Activated CD4-positive, alpha-beta T cell treated with anti-CD3 and anti-CD28 coated beads, Interleukin-2, amount 10 ng/mL, durations not matched to agents 7 days and 5 days (primary cell): Measurements from ENCODE around the gene C17orf100. TPM values are rescaled to one million over a fixed set of nuclear protein-coding genes. Genes with fewer than 3 reads are reported as not detected.
"Not testable (repeated sequence)": the region's sequence is repeated elsewhere in the genome, so short reads cannot be mapped to it uniquely, and the experiment has no call there.

Source experiments
- CTCF ChIA-PET: fragments of 350-600 bp; sonication (Branson Sonifier 250); formaldehyde crosslinking; loops from one replicate; lab custom pipeline; 2021; ENCODE audit warnings: antibody characterized with exemption; lab: Charles Lee
- POLR2A ChIA-PET: fragments of 350-600 bp; sonication (Branson Sonifier 250); formaldehyde crosslinking; loops from one replicate; lab custom pipeline; 2021; ENCODE audit warnings: antibody characterized with exemption; lab: Charles Lee
- DNase-seq: peaks from one replicate; pipeline ENCODE4 v3.0.0-alpha.2; 2020
- H3K27ac Mint-ChIP-seq: one replicate; pipeline ENCODE4 v1.8.0; 2021; ENCODE audit warnings: mild to moderate bottlenecking, moderate library complexity, mixed read lengths
- H3K27me3 Mint-ChIP-seq: one replicate; pipeline ENCODE4 v1.8.0; 2021; ENCODE audit warnings: mixed read lengths
- H3K36me3 Mint-ChIP-seq: one replicate; pipeline ENCODE4 v1.8.0; 2021; ENCODE audit warnings: low read depth, mixed read lengths
- H3K4me1 Mint-ChIP-seq: one replicate; pipeline ENCODE4 v1.8.0; 2021; ENCODE audit warnings: mixed read lengths
- H3K4me3 Mint-ChIP-seq: one replicate; pipeline ENCODE4 v1.8.0; 2021; ENCODE audit warnings: mild to moderate bottlenecking, moderate library complexity, mixed read lengths
- H3K9me3 Mint-ChIP-seq: one replicate; pipeline ENCODE4 v1.8.0; 2021; ENCODE audit warnings: mixed read lengths
- total RNA-seq, 2 experiments: library from RNA; stranded (reverse); gene quantifications; one replicate each; pipeline ENCODE4 v1.2.3, GENCODE V29; 2021

The C17orf100 gene
- total RNA-seq, 2 experiments from 2014 or later: 1.9 to 2.5 TPM

DNA sequence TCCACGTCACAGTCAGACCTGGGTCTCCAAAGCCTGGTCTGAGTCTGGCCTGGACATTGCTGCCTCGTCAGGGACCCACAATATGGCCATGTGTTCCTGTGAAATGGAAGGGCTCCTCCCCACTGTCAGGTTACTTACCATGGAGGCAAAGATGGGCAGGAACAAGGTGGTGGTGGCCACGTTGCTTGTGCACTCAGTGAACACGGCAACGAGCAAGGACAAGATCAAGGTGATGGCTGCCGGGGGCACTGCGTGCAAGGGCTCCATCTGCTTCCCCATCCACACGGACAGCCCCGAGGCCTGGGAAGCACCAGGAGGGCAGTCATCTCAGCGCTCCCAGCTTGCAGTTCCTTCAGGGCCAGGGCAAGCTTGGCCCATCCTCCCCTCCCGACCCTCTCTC lies 39.1 kb downstream of the C17orf100 start:
- POLR2A ChIA-PET: no interaction called here

DNA sequence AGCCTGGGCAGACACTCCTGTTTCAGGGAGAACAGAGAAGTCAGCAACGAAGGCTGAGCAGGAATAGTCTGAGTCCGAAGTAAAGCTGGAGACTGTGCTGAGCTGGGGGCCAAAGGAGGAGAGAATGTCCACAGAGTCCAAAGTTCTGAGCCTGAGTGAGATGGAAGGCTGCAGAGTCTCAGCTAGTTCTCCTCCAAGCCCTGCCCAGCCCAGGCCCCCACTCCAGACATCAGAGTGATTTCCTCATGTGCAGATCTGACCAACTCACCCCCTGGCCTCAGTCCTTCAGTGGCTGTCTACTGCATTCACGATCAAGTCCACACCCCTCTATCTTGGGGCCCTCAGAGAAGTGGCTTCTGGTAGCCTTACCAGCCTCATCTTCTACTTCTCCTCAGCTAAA lies 40.0 kb downstream of the C17orf100 start:
- DNase-seq: no peak
- Mint-ChIP-seq H3K27me3 (peaks cover 24% of the 10 kb centered on the region), H3K36me3 (no peaks in the 10 kb centered on the region), H3K4me1 (no peaks in the 10 kb centered on the region), H3K9me3 (no peaks in the 10 kb centered on the region), H3K4me3 (no peak overlapping the region), H3K27ac (no peak overlapping the region)
- POLR2A ChIA-PET: no interaction called here
- CTCF ChIA-PET: interaction anchor here (0.5 to 2.2 kb wide), 2 partner anchors 11 to 41 kb away, joined by 3 to 5 read pairs; no protein-coding TSS in a partner anchor

More for the DNA sequence above, 39.1 kb downstream of the C17orf100 start:
- peaks cover 24% of the 10 kb centered on the region for H3K27me3 Mint-ChIP-seq
- H3K4me3 Mint-ChIP-seq: no peak overlapping the region
- CTCF ChIA-PET: interaction anchor here (2.2 kb wide), 1 partner anchor 11 kb away, joined by 5 read pairs; no protein-coding TSS in a partner anchor
- no peak for DNase-seq
- no peak overlapping the region for H3K27ac Mint-ChIP-seq
- H3K36me3 Mint-ChIP-seq: no peaks in the 10 kb centered on the region
- no peaks in the 10 kb centered on the region for H3K4me1 Mint-ChIP-seq
- H3K9me3 Mint-ChIP-seq: no peaks in the 10 kb centered on the region

DNA sequence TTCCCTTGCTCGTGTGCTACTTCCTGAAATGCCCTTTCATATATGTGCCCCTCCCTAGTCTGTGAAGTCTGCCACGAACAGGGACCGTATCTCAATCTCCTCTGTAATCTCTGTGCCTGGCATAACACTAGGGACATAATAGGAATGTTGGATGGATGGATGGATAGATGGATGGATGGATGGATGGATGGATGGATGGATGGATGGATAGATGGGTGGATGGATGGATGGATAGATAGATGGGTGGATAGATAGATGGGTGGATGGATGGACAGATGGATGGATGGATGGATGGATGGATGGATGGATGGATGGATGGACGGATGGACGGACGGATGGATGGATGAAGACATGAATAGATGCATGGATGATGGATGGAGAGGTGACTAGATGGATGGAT lies 40.4 kb downstream of the C17orf100 start:
- H3K4me1 Mint-ChIP-seq, H3K9me3 Mint-ChIP-seq, H3K4me3 Mint-ChIP-seq, H3K27ac Mint-ChIP-seq, POLR2A ChIA-PET, DNase-seq, H3K36me3 Mint-ChIP-seq: not testable (repeated sequence)
- H3K27me3 Mint-ChIP-seq: peaks cover 23% of the 10 kb centered on the region
- CTCF ChIA-PET: interaction anchor here (2.2 kb wide), 1 partner anchor 10 kb away, joined by 5 read pairs; no protein-coding TSS in a partner anchor

DNA sequence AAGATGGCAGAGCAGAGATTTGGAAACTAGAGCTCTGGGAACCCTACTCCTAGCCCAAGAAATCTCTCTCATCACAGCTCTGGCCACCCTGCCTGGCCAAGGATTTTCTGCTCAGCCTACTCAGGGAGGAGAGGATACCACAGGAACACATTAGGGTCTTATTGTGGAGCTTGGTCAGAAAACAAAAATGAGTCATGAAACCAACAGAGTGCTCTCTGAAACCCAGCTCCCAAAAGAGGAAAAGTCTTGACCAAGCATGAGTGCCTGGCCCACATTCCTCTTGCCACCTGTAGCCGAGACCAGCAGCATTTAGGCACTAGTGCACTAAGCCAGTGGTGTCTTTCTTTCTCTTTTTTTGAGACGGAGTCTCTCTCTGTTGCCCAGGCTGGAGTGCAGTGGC lies 43.5 kb downstream of the C17orf100 start:
- H3K4me1 Mint-ChIP-seq: no peaks in the 10 kb centered on the region
- peaks cover 19% of the 10 kb centered on the region for H3K27me3 Mint-ChIP-seq
- no peaks in the 10 kb centered on the region for H3K36me3 Mint-ChIP-seq
- no peak overlapping the region for H3K27ac Mint-ChIP-seq
- ChIA-PET POLR2A (no interaction called here), CTCF (interaction anchor here (1.2 kb wide), 1 partner anchor 9 kb away, joined by 4 read pairs; no protein-coding TSS in a partner anchor)
- DNase-seq: no peak
- no peak overlapping the region for H3K4me3 Mint-ChIP-seq
- H3K9me3 Mint-ChIP-seq: no peaks in the 10 kb centered on the region

DNA sequence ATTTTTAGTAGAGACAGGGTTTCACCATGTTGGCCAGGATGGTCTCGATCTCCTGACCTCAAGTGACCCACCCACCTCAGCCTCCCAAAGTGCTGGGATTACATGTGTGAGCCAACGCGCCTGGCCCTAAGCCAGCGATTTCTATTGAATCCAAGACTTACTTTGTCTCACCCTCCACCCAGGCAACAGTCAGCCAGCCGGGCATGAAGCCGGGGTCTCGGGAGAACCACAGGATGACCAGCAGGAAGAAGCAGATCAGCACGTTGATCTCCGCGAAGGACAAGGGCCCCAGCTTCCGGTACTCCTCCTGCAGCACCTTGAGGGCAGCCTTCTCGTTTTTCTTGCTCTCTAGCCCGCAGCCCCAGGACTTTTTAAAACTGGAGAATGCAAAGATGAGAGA lies 44.0 kb downstream of the C17orf100 start:
- H3K27me3 Mint-ChIP-seq: peaks cover 19% of the 10 kb centered on the region
- CTCF ChIA-PET: interaction anchor here (1.2 kb wide), 1 partner anchor 9 kb away, joined by 4 read pairs; no protein-coding TSS in a partner anchor

DNA sequence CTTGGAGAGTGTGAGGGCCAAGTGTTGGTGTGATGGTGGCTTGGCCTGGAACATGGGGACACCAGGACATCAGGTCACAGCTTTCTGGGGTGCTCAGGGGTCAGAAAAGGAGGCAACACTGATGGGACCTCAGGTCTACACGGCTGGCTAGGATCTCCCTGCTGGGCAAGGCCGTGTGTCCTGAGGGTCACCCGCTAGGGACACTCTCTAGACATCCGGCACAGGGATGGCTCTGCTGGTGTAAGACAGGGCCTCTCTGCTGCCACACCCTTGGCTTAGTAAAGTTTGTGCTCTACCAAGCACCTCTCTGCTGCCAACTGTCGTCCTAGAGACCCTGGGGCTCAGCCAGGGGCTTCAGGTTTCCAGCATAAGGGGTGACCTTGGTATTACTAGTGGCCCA lies 45.3 kb downstream of the C17orf100 start:
- H3K9me3 Mint-ChIP-seq: no peaks in the 10 kb centered on the region
- no peak overlapping the region for H3K4me3 Mint-ChIP-seq
- CTCF ChIA-PET: interaction anchor here (1.6 kb wide), 1 partner anchor 15 kb away, joined by 3 read pairs; no protein-coding TSS in a partner anchor
- H3K27ac Mint-ChIP-seq: no peak overlapping the region
- H3K27me3 Mint-ChIP-seq: peaks cover 16% of the 10 kb centered on the region
- DNase-seq: no peak
- no peaks in the 10 kb centered on the region for H3K36me3 Mint-ChIP-seq
- no peaks in the 10 kb centered on the region for H3K4me1 Mint-ChIP-seq
- POLR2A ChIA-PET: no interaction called here

More for the DNA sequence above, 44.0 kb downstream of the C17orf100 start:
- no peak for DNase-seq
- H3K4me3 Mint-ChIP-seq: no peak overlapping the region
- no peaks in the 10 kb centered on the region for H3K4me1 Mint-ChIP-seq
- H3K36me3 Mint-ChIP-seq: no peaks in the 10 kb centered on the region
- no peaks in the 10 kb centered on the region for H3K9me3 Mint-ChIP-seq
- POLR2A ChIA-PET: no interaction called here
- H3K27ac Mint-ChIP-seq: no peak overlapping the region

DNA sequence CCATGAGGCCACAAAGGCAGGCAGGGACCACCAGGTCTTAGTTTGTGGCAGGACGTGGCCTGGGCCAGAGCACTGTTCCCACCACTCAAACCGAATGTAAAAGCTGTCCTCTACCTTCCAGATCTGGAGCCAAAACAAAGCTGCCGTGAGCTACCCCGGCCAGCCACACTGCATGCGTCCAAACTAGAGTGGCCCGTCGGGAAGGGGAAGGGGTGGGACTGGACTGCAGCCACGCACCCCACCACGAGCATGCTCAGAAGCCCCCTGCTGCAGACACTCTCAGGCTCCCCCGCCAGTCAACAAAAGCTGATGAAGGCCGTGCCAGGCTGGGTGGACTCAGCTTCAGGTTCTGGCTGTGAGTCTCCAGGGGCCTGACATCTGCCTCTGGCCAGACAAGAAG lies 46.4 kb downstream of the C17orf100 start:
- no peaks in the 10 kb centered on the region for H3K9me3 Mint-ChIP-seq
- no peak for DNase-seq
- no peak overlapping the region for H3K27ac Mint-ChIP-seq
- CTCF ChIA-PET: interaction anchor here (0.8 to 1.6 kb wide), 2 partner anchors 16 to 22 kb away, joined by 3 read pairs; no protein-coding TSS in a partner anchor
- no peak overlapping the region for H3K4me3 Mint-ChIP-seq
- no peaks in the 10 kb centered on the region for H3K36me3 Mint-ChIP-seq
- H3K4me1 Mint-ChIP-seq: no peaks in the 10 kb centered on the region
- POLR2A ChIA-PET: no interaction called here
- H3K27me3 Mint-ChIP-seq: peaks cover 8% of the 10 kb centered on the region

DNA sequence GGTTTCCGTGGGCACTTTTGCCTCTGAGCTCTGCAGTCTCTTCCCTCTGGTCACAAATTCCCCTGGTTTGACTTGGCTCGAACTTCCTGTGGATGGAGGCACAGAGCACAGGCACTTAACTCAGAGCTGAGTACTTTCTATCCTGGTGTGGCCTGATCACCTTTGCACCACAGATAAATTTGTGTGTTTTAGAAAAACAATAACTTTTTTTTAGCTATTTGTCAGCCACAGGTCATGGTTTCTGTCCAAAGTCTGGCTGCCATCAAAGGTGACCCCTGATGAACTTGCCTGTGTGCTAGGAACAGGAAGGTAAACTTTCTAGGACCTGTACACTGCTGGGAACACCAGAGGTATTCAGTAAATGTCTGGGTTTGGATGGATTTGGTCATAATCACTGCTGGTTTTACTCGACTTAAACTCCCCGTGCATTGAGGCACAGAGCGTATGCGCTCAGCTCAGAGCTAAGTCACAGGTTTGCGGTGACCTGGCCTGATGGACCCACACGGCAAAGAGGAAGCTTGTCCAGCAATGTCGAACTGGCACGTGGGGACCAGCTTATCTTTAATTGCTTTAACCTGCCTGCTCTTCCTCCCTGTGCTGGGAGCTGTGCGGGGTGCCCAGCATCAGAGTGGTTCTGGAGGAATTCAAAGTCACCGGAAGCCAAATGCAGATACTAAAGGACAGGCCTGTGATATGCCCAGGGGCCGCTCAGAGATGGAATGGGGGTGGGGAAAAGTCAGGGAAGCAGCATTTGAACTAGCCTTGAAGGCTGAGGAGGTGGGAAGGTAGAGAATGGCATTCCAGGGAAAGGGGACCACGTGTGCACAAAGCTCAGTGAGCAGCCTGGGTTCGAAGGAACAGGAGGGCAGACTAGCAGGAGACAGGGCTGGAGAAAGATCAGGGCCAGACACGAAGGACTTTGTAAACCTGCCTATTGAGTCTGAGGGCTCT lies 48.7 kb downstream of the C17orf100 start:
- Mint-ChIP-seq H3K27ac (no peak overlapping the region), H3K4me1 (no peaks in the 10 kb centered on the region), H3K27me3 (no peaks in the 10 kb centered on the region), H3K9me3 (no peaks in the 10 kb centered on the region), H3K4me3 (no peak overlapping the region), H3K36me3 (no peaks in the 10 kb centered on the region)
- ChIA-PET POLR2A (no interaction called here), CTCF (interaction anchor here (1.1 kb wide), 1 partner anchor 34 kb away, joined by 3 read pairs; no protein-coding TSS in a partner anchor)
- DNase-seq: no peak

DNA sequence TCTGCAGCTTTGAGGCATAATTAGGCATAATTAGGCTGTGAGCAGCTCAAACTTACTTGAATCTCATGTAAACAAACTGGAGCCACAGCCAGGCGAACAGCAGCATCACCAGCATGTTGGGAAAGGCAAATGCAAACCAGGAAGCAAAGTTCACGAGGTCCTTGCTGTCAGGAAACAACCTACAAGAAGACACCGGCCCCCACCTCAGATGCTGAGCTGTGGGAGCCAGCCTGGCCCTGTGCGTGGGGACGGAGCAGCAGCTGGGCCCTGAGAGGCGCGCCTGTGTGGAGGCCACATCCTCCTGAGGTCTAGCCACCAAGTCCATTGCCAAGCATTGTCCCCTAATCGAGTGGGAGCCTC lies 49.4 kb downstream of the C17orf100 start:
- Mint-ChIP-seq H3K27ac (no peak overlapping the region), H3K27me3 (no peaks in the 10 kb centered on the region), H3K4me3 (no peak overlapping the region), H3K36me3 (no peaks in the 10 kb centered on the region), H3K4me1 (no peaks in the 10 kb centered on the region), H3K9me3 (no peaks in the 10 kb centered on the region)
- DNase-seq: no peak
- ChIA-PET POLR2A (no interaction called here), CTCF (interaction anchor here (1.1 kb wide), 1 partner anchor 34 kb away, joined by 3 read pairs; no protein-coding TSS in a partner anchor)

DNA sequence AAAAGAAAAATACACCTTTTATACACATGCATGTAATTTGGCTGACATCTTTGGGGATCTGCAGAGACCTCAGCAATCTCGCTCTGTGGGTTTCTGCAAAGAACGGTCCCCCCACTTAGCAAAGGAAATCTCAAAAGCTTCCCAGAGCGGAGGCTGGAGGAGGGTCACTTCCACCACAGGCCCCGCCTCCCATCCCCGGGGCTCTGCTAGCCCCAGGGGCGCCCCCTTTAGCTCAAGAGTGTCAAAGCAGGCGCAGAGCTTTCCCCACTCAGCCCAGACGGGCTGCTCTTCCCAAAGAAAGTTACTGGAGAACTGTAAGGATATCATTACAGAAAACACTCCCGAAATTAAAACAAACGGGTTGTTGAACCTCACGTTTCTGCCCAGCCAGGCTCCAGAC lies 50.2 kb downstream of the C17orf100 start:
- POLR2A ChIA-PET: no interaction called here
- no peaks in the 10 kb centered on the region for H3K27me3 Mint-ChIP-seq
- DNase-seq: peak; percentile 31
- no peak overlapping the region for H3K4me3 Mint-ChIP-seq
- no peak overlapping the region for H3K27ac Mint-ChIP-seq
- CTCF ChIA-PET: interaction anchor here (1.8 kb wide), 1 partner anchor 10 kb away, joined by 5 read pairs; no protein-coding TSS in a partner anchor
- H3K36me3 Mint-ChIP-seq: no peaks in the 10 kb centered on the region
- H3K4me1 Mint-ChIP-seq: no peaks in the 10 kb centered on the region
- H3K9me3 Mint-ChIP-seq: no peaks in the 10 kb centered on the region

DNA sequence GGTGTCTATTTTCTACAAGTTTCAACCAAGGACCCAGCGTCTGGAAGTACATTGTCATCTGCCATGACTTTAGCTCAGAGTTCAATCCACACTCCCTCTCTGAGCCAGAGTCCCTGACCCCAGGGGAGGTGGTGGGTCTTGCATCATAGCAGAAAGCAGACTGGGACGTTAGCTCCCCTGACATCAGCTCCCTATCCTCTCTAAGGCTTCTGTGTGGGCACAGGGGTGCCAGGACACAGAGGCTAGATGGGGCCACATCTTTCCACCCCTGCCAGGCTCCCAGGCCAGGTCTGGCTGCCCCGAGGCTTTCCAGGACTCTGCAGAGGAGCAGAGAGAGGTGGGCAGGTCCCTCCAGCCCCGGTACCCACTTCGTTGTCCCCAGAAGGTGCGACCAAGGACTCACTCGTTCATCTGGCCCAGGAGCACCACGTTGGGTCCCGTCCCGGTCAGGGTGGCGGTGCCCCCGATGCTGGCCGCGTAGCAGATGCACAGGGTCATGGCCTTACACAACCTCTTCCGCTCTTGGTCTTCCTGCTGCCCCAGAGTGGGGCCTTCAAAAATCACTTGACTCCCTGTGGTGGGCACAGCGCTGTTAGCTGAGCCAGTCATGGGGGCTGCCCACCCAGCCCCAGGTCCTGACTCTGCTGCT lies 51.1 kb downstream of the C17orf100 start:
- H3K27ac Mint-ChIP-seq: no peak overlapping the region
- H3K4me1 Mint-ChIP-seq: no peaks in the 10 kb centered on the region
- H3K36me3 Mint-ChIP-seq: no peaks in the 10 kb centered on the region
- H3K27me3 Mint-ChIP-seq: no peaks in the 10 kb centered on the region
- H3K9me3 Mint-ChIP-seq: no peaks in the 10 kb centered on the region
- POLR2A ChIA-PET: no interaction called here
- no peak for DNase-seq
- no peak overlapping the region for H3K4me3 Mint-ChIP-seq
- CTCF ChIA-PET: interaction anchor here (1.8 kb wide), 1 partner anchor 11 kb away, joined by 5 read pairs; no protein-coding TSS in a partner anchor
